ENCODE data around the gene LCP2.

The LCP2 gene

GRCh38 chr5:170316937-170317336, 19.4 kb upstream of the LCP2 start:
- no peaks in the 10 kb centered on the region for H4K20me1 ChIP-seq (ENCODE audit: insufficient read depth, low read length)
- ATAC-seq (ENCODE audit: insufficient read depth, low read depth) (no peak), DNase-seq (no peak)
- no peak overlapping the region for H3K27ac ChIP-seq (ENCODE audit: low read length)
- no peaks in the 10 kb centered on the region for H3K9me3 ChIP-seq (ENCODE audit: insufficient read depth, low read length, severe bottlenecking)
- H3K27me3 ChIP-seq (ENCODE audit: insufficient read depth, low read length, poor library complexity): no peaks in the 10 kb centered on the region
- no peak overlapping the region for H3K9ac ChIP-seq (ENCODE audit: low read depth, low read length)
- H3K36me3 ChIP-seq (ENCODE audit: insufficient read depth, low read length): no peaks in the 10 kb centered on the region
- TF ChIP-seq EZH2 (IDR thresholded peaks at IDR 0.05; ENCODE audit: borderline replicate concordance, low read depth, low read length, severe bottlenecking) (no peak), CTCF (IDR thresholded peaks at IDR 0.05; ENCODE audit: borderline replicate concordance, extremely low read depth, low read length, poor library complexity, severe bottlenecking) (no peak)
- H3K4me1 ChIP-seq (ENCODE audit: insufficient read depth, low read length): peaks cover 10% of the 10 kb centered on the region; the same call in 1 of the 2 replicates
- H3K79me2 ChIP-seq (ENCODE audit: insufficient read depth, low read length): no peaks in the 10 kb centered on the region
- no peak overlapping the region for H3K4me2 ChIP-seq (ENCODE audit: insufficient read depth, low read length)
- no peak overlapping the region for H2AFZ ChIP-seq (ENCODE audit: low read depth, low read length)
- H3K4me3 ChIP-seq (ENCODE audit: low read depth in 1 of 2, low read length in 2 of 2): no peak overlapping the region

GRCh38 chr5:170315154-170315553, 17.6 kb upstream of the LCP2 start:
- H3K79me2 ChIP-seq (ENCODE audit: insufficient read depth, low read length): no peaks in the 10 kb centered on the region
- no peak overlapping the region for H3K9ac ChIP-seq (ENCODE audit: low read depth, low read length)
- no peaks in the 10 kb centered on the region for H3K9me3 ChIP-seq (ENCODE audit: insufficient read depth, low read length, severe bottlenecking)
- ATAC-seq (ENCODE audit: insufficient read depth, low read depth) (no peak), DNase-seq (no peak)
- H3K27me3 ChIP-seq (ENCODE audit: insufficient read depth, low read length, poor library complexity): no peaks in the 10 kb centered on the region
- H3K4me1 ChIP-seq (ENCODE audit: insufficient read depth, low read length): peaks cover 10% of the 10 kb centered on the region; the same call in 1 of the 2 replicates
- no peak overlapping the region for H3K4me2 ChIP-seq (ENCODE audit: insufficient read depth, low read length)
- TF ChIP-seq EZH2 (IDR thresholded peaks at IDR 0.05; ENCODE audit: borderline replicate concordance, low read depth, low read length, severe bottlenecking) (no peak), CTCF (IDR thresholded peaks at IDR 0.05; ENCODE audit: borderline replicate concordance, extremely low read depth, low read length, poor library complexity, severe bottlenecking) (no peak)
- H2AFZ ChIP-seq (ENCODE audit: low read depth, low read length): no peak overlapping the region
- H3K36me3 ChIP-seq (ENCODE audit: insufficient read depth, low read length): no peaks in the 10 kb centered on the region
- H3K4me3 ChIP-seq (ENCODE audit: low read depth in 1 of 2, low read length in 2 of 2): no peak overlapping the region
- no peaks in the 10 kb centered on the region for H4K20me1 ChIP-seq (ENCODE audit: insufficient read depth, low read length)
- no peak overlapping the region for H3K27ac ChIP-seq (ENCODE audit: low read length)

- Histone ChIP-seq H3K4me1 (ENCODE audit: insufficient read depth, low read length) (peaks cover 10% of the 10 kb centered on the region; the same call in 1 of the 2 replicates), H3K9ac (ENCODE audit: low read depth, low read length) (no peak overlapping the region), H3K4me2 (ENCODE audit: insufficient read depth, low read length) (no peak overlapping the region), H3K27me3 (ENCODE audit: insufficient read depth, low read length, poor library complexity) (no peaks in the 10 kb centered on the region), H3K4me3 (ENCODE audit: low read depth in 1 of 2, low read length in 2 of 2) (no peak overlapping the region), H3K9me3 (ENCODE audit: insufficient read depth, low read length, severe bottlenecking) (no peaks in the 10 kb centered on the region), H3K79me2 (ENCODE audit: insufficient read depth, low read length) (no peaks in the 10 kb centered on the region), H2AFZ (ENCODE audit: low read depth, low read length) (no peak overlapping the region), H3K27ac (ENCODE audit: low read length) (no peak overlapping the region), H4K20me1 (ENCODE audit: insufficient read depth, low read length) (no peaks in the 10 kb centered on the region), H3K36me3 (ENCODE audit: insufficient read depth, low read length) (no peaks in the 10 kb centered on the region)
- DNase-seq (no peak), ATAC-seq (ENCODE audit: insufficient read depth, low read depth) (no peak)
- TF ChIP-seq CTCF (IDR thresholded peaks at IDR 0.05; ENCODE audit: borderline replicate concordance, extremely low read depth, low read length, poor library complexity, severe bottlenecking): no peak
- TF ChIP-seq EZH2 (IDR thresholded peaks at IDR 0.05; ENCODE audit: borderline replicate concordance, low read depth, low read length, severe bottlenecking): no peak
Measured at GRCh38 chr5:170314541-170315095, 17.0 kb upstream of the LCP2 start.

Measured in DND-41 (cell line).